ENCODE data around the gene ZNF18. TPM values are rescaled to one million over a fixed set of nuclear protein-coding genes. Genes with fewer than 3 reads are reported as not detected.

ZNF18 gene
- total and polyA plus RNA-seq, 2 of the 4 experiments (the other 2 are of a cell fraction) = 4.5 to 11.7 TPM

- dilution Hi-C loops (cut with HindIII; ENCODE audit: low sequenced_read_pairs, unreplicated experiment) = no loop called here
Measured at GRCh38 chr17:11953924-11954323, 43.4 kb downstream of the ZNF18 start.

More at GRCh38 chr17:11953924-11954323, 43.4 kb downstream of the ZNF18 start:
- ChIA-PET CTCF (interaction anchor here (0.6 kb wide), 1 partner anchor 26 kb away, joined by 3 read pairs; no protein-coding TSS in a partner anchor), POLR2A (ENCODE audit: unreplicated experiment) (interaction anchor here (0.6 kb wide), 1 partner anchor 11 kb away, joined by 3 read pairs; no protein-coding TSS in a partner anchor)
- H4K8ac ChIP-seq (ENCODE audit: low read depth in 2 of 2, low read length in 2 of 2) = no peak overlapping the region
- no peaks in the 10 kb centered on the region for H3K9me1 ChIP-seq (ENCODE audit: insufficient read depth, low read length)
- no peak overlapping the region for H2AK5ac ChIP-seq (ENCODE audit: low read depth, low read length)
- no peak overlapping the region for H2BK15ac ChIP-seq (ENCODE audit: low read depth, low read length)
- H3K9me3 ChIP-seq (ENCODE audit: control insufficient read depth, insufficient read depth, low read length) = peaks cover 5% of the 10 kb centered on the region
- no peak overlapping the region for H3K9ac ChIP-seq (ENCODE audit: low read depth, low read length)
- no peak overlapping the region for H2BK5ac ChIP-seq (ENCODE audit: low read depth, low read length, poor library complexity, severe bottlenecking)
- H3K4me3 ChIP-seq (ENCODE audit: insufficient read depth, low read depth, low read length) = no peak overlapping the region
- no peaks in the 10 kb centered on the region for H3K79me1 ChIP-seq (ENCODE audit: low read depth in 1 of 2, low read length in 2 of 2)
- no peak overlapping the region for H3K56ac ChIP-seq (ENCODE audit: extremely low read depth, insufficient read depth, low read length)
- H3K14ac ChIP-seq (replicated peaks; ENCODE audit: low read depth, low read length) = no peak overlapping the region
- H3K27me3 ChIP-seq (ENCODE audit: control insufficient read depth, insufficient read depth, low read length) = no peaks in the 10 kb centered on the region
- H3K23ac ChIP-seq (ENCODE audit: low read depth, low read length) = no peak overlapping the region
- in situ Hi-C loops (cut with MboI; ENCODE audit: low sequenced_read_pairs) (no loop called here), intact Hi-C loops (cut with micrococcal nuclease) (no loop called here)
- no peak overlapping the region for H4K91ac ChIP-seq (ENCODE audit: insufficient read depth, low read depth, low read length)
- no peak overlapping the region for H4K5ac ChIP-seq (ENCODE audit: low read depth, low read length)
- H3K4ac ChIP-seq (ENCODE audit: low read depth, low read length) = no peak overlapping the region
- H3K36me3 ChIP-seq (ENCODE audit: control insufficient read depth, insufficient read depth, low read length) = no peaks in the 10 kb centered on the region
- no peaks in the 10 kb centered on the region for H4K20me1 ChIP-seq (ENCODE audit: insufficient read depth, low read length)
- H2BK20ac ChIP-seq (ENCODE audit: low read depth, low read length) = no peak overlapping the region
- TF ChIP-seq, protein P1, sequence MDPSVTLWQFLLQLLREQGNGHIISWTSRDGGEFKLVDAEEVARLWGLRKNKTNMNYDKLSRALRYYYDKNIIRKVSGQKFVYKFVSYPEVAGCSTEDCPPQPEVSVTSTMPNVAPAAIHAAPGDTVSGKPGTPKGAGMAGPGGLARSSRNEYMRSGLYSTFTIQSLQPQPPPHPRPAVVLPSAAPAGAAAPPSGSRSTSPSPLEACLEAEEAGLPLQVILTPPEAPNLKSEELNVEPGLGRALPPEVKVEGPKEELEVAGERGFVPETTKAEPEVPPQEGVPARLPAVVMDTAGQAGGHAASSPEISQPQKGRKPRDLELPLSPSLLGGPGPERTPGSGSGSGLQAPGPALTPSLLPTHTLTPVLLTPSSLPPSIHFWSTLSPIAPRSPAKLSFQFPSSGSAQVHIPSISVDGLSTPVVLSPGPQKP (IDR thresholded peaks at IDR 0.05; ENCODE audit: borderline replicate concordance, low read depth, low read length) = no peak
- TF ChIP-seq CEBPB (IDR thresholded peaks at IDR 0.05; ENCODE audit: low read depth, low read length) (no peak), RAD21 (IDR thresholded peaks at IDR 0.05; ENCODE audit: low read length) (no peak), MAFK (IDR thresholded peaks at IDR 0.05; ENCODE audit: low read depth, low read length) (no peak), RFX5 (IDR thresholded peaks at IDR 0.05; ENCODE audit: low read depth, low read length) (no peak), CHD1 (IDR thresholded peaks at IDR 0.05; ENCODE audit: low read depth, low read length) (no peak), MAZ (IDR thresholded peaks at IDR 0.05; ENCODE audit: borderline replicate concordance, low read depth, low read length) (no peak), SMC3 (IDR thresholded peaks at IDR 0.05; ENCODE audit: low read depth, low read length) (no peak), POLR2A (IDR thresholded peaks at IDR 0.05; ENCODE audit: low read depth, low read length) (no peak)
- no CpG with 5 or more reads among the region's 1 CpG for WGBS, 2 experiments (ENCODE audit: extremely low coverage in 2 of 2, insufficient read length in 1 of 2)
- no peak overlapping the region for H3K18ac ChIP-seq (ENCODE audit: low read depth, low read length)
- no peak overlapping the region for H3K27ac ChIP-seq (ENCODE audit: insufficient read depth, low read length)
- ATAC-seq (ENCODE audit: low read depth) = no peak
- no peak overlapping the region for H2BK120ac ChIP-seq (ENCODE audit: low read depth, low read length)
- no peak overlapping the region for H3K4me2 ChIP-seq (ENCODE audit: low read depth, low read length)
- H2AFZ ChIP-seq (replicated peaks; ENCODE audit: low read length, poor library complexity) = no peak overlapping the region
- no peak overlapping the region for H2AK9ac ChIP-seq (replicated peaks; ENCODE audit: low read depth, low read length, poor library complexity)
- BruUV-seq (replicated peaks) = no TSS peak
- H3K4me1 ChIP-seq (ENCODE audit: control insufficient read depth, insufficient read depth, low read length) = no peaks in the 10 kb centered on the region
- DNase-seq = no peak

Measured in IMR-90 (cell line).